H1 (cell line): ENCODE results near the gene COX10. TPM values are rescaled to one million over a fixed set of nuclear protein-coding genes. Genes with fewer than 3 reads are reported as not detected.

ENCODE experiments used
- CHD7 ChIP-seq: fragments of 300-600 bp; sonication (generic); IDR thresholded peaks from 2 replicates; pipeline ENCODE4 v1.7.1; 2012; ENCODE audit warnings: low read length, moderate library complexity, mild to moderate bottlenecking, inconsistent platforms; ENCODE audit not compliant: insufficient replicate concordance
- polyA plus RNA-seq, 7 experiments: library from polyadenylated mRNA; depleted of rRNA in 3 of 7; stranded (reverse) in 5 of 7; unstranded in 2 of 7; fragments of >200 nt in 5 of 7; fragments of 200-250 nt in 2 of 7; gene quantifications; 1 replicate in 5 of 7; 2 replicates in 1 of 7; 4 replicates in 1 of 7; pipeline versions ENCODE4 v1.2.1 to v1.2.3, GENCODE V29; 2011 to 2013; ENCODE audit warnings: missing spikeins in 2 of 7, mixed read lengths in 2 of 7
- total RNA-seq: library from RNA; stranded (reverse); fragmentation: NEBNext Ultra II Directional; extraction: Animal tissue kit (Norgen Biotek cat#: 25700); gene quantifications from 2 replicates; pipeline ENCODE4 v1.2.1, GENCODE V29; 2021

COX10 gene
- total and polyA plus RNA-seq, 2 of the 8 experiments (the other 6 are each of a cell fraction or from before 2014, with no cell fraction given) = 18.0 to 23.0 TPM

- no peak for TF ChIP-seq CHD7
Observed at GRCh38 chr17:14104734-14105133, 35.4 kb downstream of the COX10 start (continued).
